ENCODE measurements around the gene ZNF230. TPM values are rescaled to one million over a fixed set of nuclear protein-coding genes. Genes with fewer than 3 reads are reported as not detected.

ZNF230 gene
- total and polyA plus RNA-seq, 9 of the 15 experiments (the other 6 are each of a cell fraction or from before 2014, with no cell fraction given) = 1.3 to 4.0 (median 2.2) TPM

DNA sequence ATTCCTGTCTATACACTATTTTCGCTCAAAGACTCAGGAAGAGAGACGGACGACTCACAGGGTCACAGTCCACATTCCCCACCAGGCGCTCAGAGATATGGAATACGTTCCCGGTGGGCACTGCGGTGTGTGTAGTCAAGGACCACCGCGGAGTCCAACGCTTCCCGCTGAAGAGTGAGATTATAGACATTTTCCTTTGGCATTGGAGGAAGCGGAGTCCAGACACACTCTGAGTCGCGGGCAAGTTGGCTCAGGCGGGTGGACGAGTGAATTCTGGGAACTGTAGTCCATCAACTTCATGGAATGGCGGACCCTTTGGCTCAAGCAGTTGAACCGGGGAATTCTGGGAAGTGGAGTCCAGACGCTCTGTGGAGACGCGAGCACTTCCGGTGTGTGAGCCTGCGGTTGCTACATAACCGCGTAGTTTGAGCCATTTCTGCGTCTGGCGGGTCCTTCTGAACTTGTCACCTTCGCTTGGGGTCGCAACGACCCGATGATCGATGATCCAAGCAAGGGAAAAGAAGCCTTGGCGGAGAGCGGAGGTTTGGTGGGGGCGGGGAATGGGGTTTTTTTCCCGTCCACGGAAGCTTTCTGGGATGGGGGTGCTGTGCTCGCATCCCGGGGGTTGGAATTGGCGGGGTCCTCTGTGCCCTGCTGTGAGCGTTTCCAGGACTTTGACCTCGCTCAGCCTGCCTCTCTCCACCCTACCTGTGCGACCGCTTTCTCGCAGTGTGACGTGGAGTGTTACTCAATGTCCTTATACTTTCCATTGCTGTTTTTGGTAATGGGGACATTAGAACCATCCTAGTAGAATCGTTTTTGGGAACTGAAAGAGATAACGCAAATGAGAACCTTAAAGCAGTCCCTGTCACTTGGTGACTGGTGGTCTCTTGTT lies at the start of gene ZNF230 (continued):
- TF ChIP-seq, protein P1, sequence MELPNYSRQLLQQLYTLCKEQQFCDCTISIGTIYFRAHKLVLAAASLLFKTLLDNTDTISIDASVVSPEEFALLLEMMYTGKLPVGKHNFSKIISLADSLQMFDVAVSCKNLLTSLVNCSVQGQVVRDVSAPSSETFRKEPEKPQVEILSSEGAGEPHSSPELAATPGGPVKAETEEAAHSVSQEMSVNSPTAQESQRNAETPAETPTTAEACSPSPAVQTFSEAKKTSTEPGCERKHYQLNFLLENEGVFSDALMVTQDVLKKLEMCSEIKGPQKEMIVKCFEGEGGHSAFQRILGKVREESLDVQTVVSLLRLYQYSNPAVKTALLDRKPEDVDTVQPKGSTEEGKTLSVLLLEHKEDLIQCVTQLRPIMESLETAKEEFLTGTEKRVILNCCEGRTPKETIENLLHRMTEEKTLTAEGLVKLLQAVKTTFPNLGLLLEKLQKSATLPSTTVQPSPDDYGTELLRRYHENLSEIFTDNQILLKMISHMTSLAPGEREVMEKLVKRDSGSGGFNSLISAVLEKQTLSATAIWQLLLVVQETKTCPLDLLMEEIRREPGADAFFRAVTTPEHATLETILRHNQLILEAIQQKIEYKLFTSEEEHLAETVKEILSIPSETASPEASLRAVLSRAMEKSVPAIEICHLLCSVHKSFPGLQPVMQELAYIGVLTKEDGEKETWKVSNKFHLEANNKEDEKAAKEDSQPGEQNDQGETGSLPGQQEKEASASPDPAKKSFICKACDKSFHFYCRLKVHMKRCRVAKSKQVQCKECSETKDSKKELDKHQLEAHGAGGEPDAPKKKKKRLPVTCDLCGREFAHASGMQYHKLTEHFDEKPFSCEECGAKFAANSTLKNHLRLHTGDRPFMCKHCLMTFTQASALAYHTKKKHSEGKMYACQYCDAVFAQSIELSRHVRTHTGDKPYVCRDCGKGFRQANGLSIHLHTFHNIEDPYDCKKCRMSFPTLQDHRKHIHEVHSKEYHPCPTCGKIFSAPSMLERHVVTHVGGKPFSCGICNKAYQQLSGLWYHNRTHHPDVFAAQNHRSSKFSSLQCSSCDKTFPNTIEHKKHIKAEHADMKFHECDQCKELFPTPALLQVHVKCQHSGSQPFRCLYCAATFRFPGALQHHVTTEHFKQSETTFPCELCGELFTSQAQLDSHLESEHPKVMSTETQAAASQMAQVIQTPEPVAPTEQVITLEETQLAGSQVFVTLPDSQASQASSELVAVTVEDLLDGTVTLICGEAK (IDR thresholded peaks at IDR 0.05) = peak; percentile 91
- TF ChIP-seq, protein P1 (CRISPR knock-in tag; IDR thresholded peaks at IDR 0.05) = no peak
- TF ChIP-seq SMC3 (conservative IDR thresholded peaks at IDR 0.05; ENCODE audit: insufficient read depth, low read depth, low read length) (no peak), MTA1 (IDR thresholded peaks at IDR 0.05; ENCODE audit: borderline replicate concordance) (peak; percentile 51; the same call in 1 of the 2 replicates), MTA3 (IDR thresholded peaks at IDR 0.05; ENCODE audit: borderline replicate concordance) (no peak), SETDB1 (IDR thresholded peaks at IDR 0.05; ENCODE audit: low read length) (no peak), ARHGAP35 (IDR thresholded peaks at IDR 0.05; ENCODE audit: partially characterized antibody) (no peak), GATA2 (CRISPR knock-in tag; IDR thresholded peaks at IDR 0.05) (no peak), MYC (IDR thresholded peaks at IDR 0.05; ENCODE audit: low read depth, low read length) (peak; percentile 52; the same call in 1 of the 2 replicates), MYC (CRISPR knock-in tag; IDR thresholded peaks at IDR 0.05; ENCODE audit: borderline replicate concordance, low read depth) (no peak)
- TF ChIP-seq, protein P2, sequence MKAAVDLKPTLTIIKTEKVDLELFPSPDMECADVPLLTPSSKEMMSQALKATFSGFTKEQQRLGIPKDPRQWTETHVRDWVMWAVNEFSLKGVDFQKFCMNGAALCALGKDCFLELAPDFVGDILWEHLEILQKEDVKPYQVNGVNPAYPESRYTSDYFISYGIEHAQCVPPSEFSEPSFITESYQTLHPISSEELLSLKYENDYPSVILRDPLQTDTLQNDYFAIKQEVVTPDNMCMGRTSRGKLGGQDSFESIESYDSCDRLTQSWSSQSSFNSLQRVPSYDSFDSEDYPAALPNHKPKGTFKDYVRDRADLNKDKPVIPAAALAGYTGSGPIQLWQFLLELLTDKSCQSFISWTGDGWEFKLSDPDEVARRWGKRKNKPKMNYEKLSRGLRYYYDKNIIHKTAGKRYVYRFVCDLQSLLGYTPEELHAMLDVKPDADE (conservative IDR thresholded peaks at IDR 0.05; ENCODE audit: control insufficient read depth, low read depth, low read length) = peak; percentile 95

Data from K562 (cell line).